ENCODE data around the gene RHOU. TPM values are rescaled to one million over a fixed set of nuclear protein-coding genes. Genes with fewer than 3 reads are reported as not detected.

RHOU gene
- total RNA-seq (2016; rRNA removed; fragmentation: Illumina TruSeq; extraction: Trizol) = 18.5 and 23.6 TPM in 2 replicates
- total RNA-seq (2016; cell fraction: cytosol; rRNA removed; fragmentation: Illumina TruSeq; extraction: Trizol; ENCODE audit: low read depth) = 3.3 and 4.3 TPM in 2 replicates
- total RNA-seq (2016; cell fraction: insoluble cytoplasmic fraction; rRNA removed; fragmentation: Illumina TruSeq; extraction: Trizol) = 19.1 and 24.0 TPM in 2 replicates
- 14.7 and 15.0 TPM in 2 replicates for total RNA-seq (2016; cell fraction: membrane; rRNA removed; fragmentation: Illumina TruSeq; extraction: Trizol)
- 12.1 and 12.4 TPM in 2 replicates for total RNA-seq (2016; cell fraction: nucleus; rRNA removed; fragmentation: Illumina TruSeq; extraction: Trizol)
- 11.9 and 14.7 TPM in 2 replicates for polyA plus RNA-seq (2011; rRNA removed)
- 8.3 and 12.2 TPM in 2 replicates for polyA plus RNA-seq (2011; cell fraction: cytosol; rRNA removed)
- polyA plus RNA-seq (2011; cell fraction: nucleus; rRNA removed) = 6.9 and 11.2 TPM in 2 replicates
- polyA plus RNA-seq (2012) = 22.4 and 26.2 TPM in 2 replicates
- 2.4 and 3.1 TPM in 2 replicates for polyA plus RNA-seq (2016; cell fraction: cytosol; fragmentation: Illumina TruSeq; extraction: Trizol; ENCODE audit: low read depth)
- 29.9 and 30.8 TPM in 2 replicates for polyA plus RNA-seq (2016; cell fraction: insoluble cytoplasmic fraction; fragmentation: Illumina TruSeq; extraction: Trizol; ENCODE audit: low read depth)
- 9.4 and 10.5 TPM in 2 replicates for polyA plus RNA-seq (2016; cell fraction: membrane; fragmentation: Illumina TruSeq; extraction: Trizol; ENCODE audit: low read depth)
- 22.5 and 23.1 TPM in 2 replicates for polyA plus RNA-seq (2016; cell fraction: nucleus; fragmentation: Illumina TruSeq; extraction: Trizol; ENCODE audit: insufficient read depth, low read depth)
- polyA minus RNA-seq (2011; rRNA and poly(A)+ RNA removed; ENCODE audit: low replicate concordance) = 2.0 and 14.2 TPM in 2 replicates
- 15.8 and 19.7 TPM in 2 replicates for polyA minus RNA-seq (2011; cell fraction: cytosol; rRNA and poly(A)+ RNA removed)
- 5.9 and 12.1 TPM in 2 replicates for polyA minus RNA-seq (2011; cell fraction: nucleus; rRNA and poly(A)+ RNA removed)
- percentile 91 among the genes with signal in this experiment for Bru-seq, nascent RNA
- percentile 90 among the genes with signal in this experiment for BruChase-seq, experiment 1, labeled RNA remaining after a 6-hour chase
- BruChase-seq, experiment 2, labeled RNA remaining after a 2-hour chase = percentile 94 among the genes with signal in this experiment
- long read RNA-seq, experiment 1, partial matches to known transcripts = 0 of 3 reads
- long read RNA-seq, experiment 1, other reads (novel, unspliced or antisense) = 3 of 3 reads
- long read RNA-seq, experiment 2, full-length matches to known transcripts = 18 of 71 reads
- long read RNA-seq, experiment 2, partial matches to known transcripts = 2 of 71 reads
- long read RNA-seq, experiment 2, other reads (novel, unspliced or antisense) = 51 of 71 reads

GRCh38 chr1:228734881-228735801 lies at the start of gene RHOU:
RHOU (plus strand) TSS chr1:228735479; CDS start chr1:228735743, 264 bp downstream.
- Histone ChIP-seq H3K4me3 (replicated peaks in 1 of 3; ENCODE audit: insufficient read depth in 1 of 3, low read depth in 2 of 3, low read length in 3 of 3) (peak within 1 kb of the TSS; percentile 85 to 94 (median 86)), H4K20me1 (ENCODE audit: insufficient read depth, low read length) (no peaks in the 10 kb centered on the region), H2AFZ (ENCODE audit: low read length) (peak within 1 kb of the TSS; percentile 80), H3K9ac (ENCODE audit: insufficient read depth, low read depth, low read length) (peak within 1 kb of the TSS; percentile 90), H3K27ac (ENCODE audit: extremely low read length, insufficient read depth, low read length) (peak within 1 kb of the TSS; percentile 61), H3K4me1 (ENCODE audit: insufficient read depth, low read length) (peaks cover 39% of the 10 kb centered on the region), H3K79me2 (ENCODE audit: insufficient read depth, low read length) (peaks cover 32% of the 10 kb centered on the region), H3K36me3 (replicated peaks in 1 of 2; ENCODE audit: control insufficient read depth in 1 of 2, insufficient read depth in 2 of 2, low read length in 2 of 2) (peaks cover 3% of the 10 kb centered on the region in 2 experiments; a peak in 2 of 5 replicates), H3K4me2 (ENCODE audit: low read depth, low read length) (peak within 1 kb of the TSS; percentile 90), H3K27me3 (ENCODE audit: control insufficient read depth in 1 of 2, insufficient read depth in 2 of 2, low read length in 2 of 2) (peaks cover 2 to 12% of the 10 kb centered on the region in 2 experiments; a peak in 4 of 5 replicates), H3K9me3 (ENCODE audit: low read length) (no peaks in the 10 kb centered on the region)
- CTCF ChIA-PET (ENCODE audit: low intra/inter-chr PET ratio, low total read pairs) = interaction anchor here (0.9 to 1.4 kb wide), 2 partner anchors 71 to 421 kb away, joined by 3 read pairs; no protein-coding TSS in a partner anchor
- FAIRE-seq = no peak
- peak; percentile 90 for ATAC-seq
- BruUV-seq (replicated peaks) = TSS peak; percentile 89
- in situ Hi-C loops (cut with HindIII; ENCODE audit: extremely low pct_ligation_motif_present, low pct_unique_long_range_greater_than_20kb) (loop anchor here (5.0 to 10.0 kb wide), 2 partner anchors 422 to 490 kb away; no protein-coding TSS in a partner anchor), intact Hi-C loops (cut with micrococcal nuclease; ENCODE audit: unreplicated experiment) (loop anchor here (1.0 to 10.0 kb wide), 4 partner anchors 38 to 327 kb away; no protein-coding TSS in a partner anchor)
- POLR2A ChIA-PET = interaction anchor here (0.8 to 5.6 kb wide), 10 partner anchors 48 to 494 kb away, joined by 3 to 46 read pairs (median 5); no protein-coding TSS in a partner anchor
- DNase-seq (ENCODE audit: low spot score) = peak; percentile 20
- 2% methylated on average over 12 of the region's 107 CpGs for WGBS (ENCODE audit: low lambda C conversion rate)
- TF ChIP-seq FOXO4 (CRISPR knock-in tag; conservative IDR thresholded peaks at IDR 0.05) (no peak), PAX8 (CRISPR knock-in tag; IDR thresholded peaks at IDR 0.05; ENCODE audit: borderline replicate concordance) (no peak), ZFYVE20 (CRISPR knock-in tag; IDR thresholded peaks at IDR 0.05; ENCODE audit: borderline replicate concordance, low read depth) (no peak), MEIS1 (CRISPR knock-in tag; IDR thresholded peaks at IDR 0.05; ENCODE audit: borderline replicate concordance) (no peak), ZNF740 (CRISPR knock-in tag; IDR thresholded peaks at IDR 0.05) (no peak), PHF5A (CRISPR knock-in tag; IDR thresholded peaks at IDR 0.05; ENCODE audit: low read depth, unreplicated experiment) (no peak), SRSF9 (IDR thresholded peaks at IDR 0.05; ENCODE audit: borderline replicate concordance, insufficient read depth, low read depth, low read length, poor library complexity, severe bottlenecking) (no peak), E2F1 (CRISPR knock-in tag; IDR thresholded peaks at IDR 0.05) (0 out of 2 replicates have a peak, but pooled peaks have one; percentile 49), ZNF770 (CRISPR knock-in tag; IDR thresholded peaks at IDR 0.05) (peak; percentile 35; the same call in 1 of the 2 replicates)

Data from HepG2 (cell line).